A673 (cell line): ENCODE measurements around the gene LMO7.

Experiments
- CTCF ChIP-seq: fragments of 300-800, 200-600 bp; sonication (generic); conservative IDR thresholded peaks from 2 replicates; pipeline ENCODE4 v1.5.1; 2017; ENCODE audit warnings: low read depth, mild to moderate bottlenecking, antibody characterized with exemption, low read length, moderate library complexity, mixed read lengths
- EZH2 ChIP-seq: fragments of 200-600 bp; sonication (generic); IDR thresholded peaks from 2 replicates; pipeline ENCODE4 v1.6.1; 2017; ENCODE audit warnings: borderline replicate concordance, low read depth, mild to moderate bottlenecking, mixed read lengths, antibody characterized with exemption, low read length; ENCODE audit not compliant: poor library complexity, severe bottlenecking

- TF ChIP-seq CTCF, result no peak
- TF ChIP-seq EZH2, result no peak
These were observed 266.3 kb downstream of the LMO7 start for GRCh38 chr13:75902166-75903104.
